ENCODE data around the gene PPP2R5D.
A peak's percentile ranks its signal among the peaks of the same experiment; 100 is the strongest.
"Not testable (repeated sequence)": the region's sequence is repeated elsewhere in the genome, so short reads cannot be mapped to it uniquely, and the experiment has no call there.

The PPP2R5D gene

DNA sequence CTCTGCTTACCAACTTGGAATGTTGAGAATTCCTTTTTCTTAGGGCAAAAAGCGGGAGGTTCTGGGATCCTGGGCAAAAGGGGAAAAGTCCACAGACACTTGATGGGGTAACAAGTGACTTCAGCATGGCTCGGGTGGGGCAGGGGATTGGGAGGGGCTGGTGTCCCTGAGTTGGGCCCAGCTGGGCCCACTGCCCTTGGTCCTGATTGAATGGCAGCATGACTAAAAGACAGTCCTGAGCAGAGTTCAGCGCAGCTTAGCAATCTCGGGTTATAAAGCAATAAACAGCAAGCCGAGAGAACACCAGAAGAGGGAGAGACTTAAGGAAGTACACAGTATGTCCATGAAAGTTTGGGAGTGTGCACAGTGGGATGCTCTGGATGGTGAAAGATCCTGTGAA, 5.6 kb downstream of the PPP2R5D start:
- TF ChIP-seq, protein P1, sequence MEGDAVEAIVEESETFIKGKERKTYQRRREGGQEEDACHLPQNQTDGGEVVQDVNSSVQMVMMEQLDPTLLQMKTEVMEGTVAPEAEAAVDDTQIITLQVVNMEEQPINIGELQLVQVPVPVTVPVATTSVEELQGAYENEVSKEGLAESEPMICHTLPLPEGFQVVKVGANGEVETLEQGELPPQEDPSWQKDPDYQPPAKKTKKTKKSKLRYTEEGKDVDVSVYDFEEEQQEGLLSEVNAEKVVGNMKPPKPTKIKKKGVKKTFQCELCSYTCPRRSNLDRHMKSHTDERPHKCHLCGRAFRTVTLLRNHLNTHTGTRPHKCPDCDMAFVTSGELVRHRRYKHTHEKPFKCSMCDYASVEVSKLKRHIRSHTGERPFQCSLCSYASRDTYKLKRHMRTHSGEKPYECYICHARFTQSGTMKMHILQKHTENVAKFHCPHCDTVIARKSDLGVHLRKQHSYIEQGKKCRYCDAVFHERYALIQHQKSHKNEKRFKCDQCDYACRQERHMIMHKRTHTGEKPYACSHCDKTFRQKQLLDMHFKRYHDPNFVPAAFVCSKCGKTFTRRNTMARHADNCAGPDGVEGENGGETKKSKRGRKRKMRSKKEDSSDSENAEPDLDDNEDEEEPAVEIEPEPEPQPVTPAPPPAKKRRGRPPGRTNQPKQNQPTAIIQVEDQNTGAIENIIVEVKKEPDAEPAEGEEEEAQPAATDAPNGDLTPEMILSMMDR (IDR thresholded peaks at IDR 0.05; ENCODE audit: control insufficient read depth, extremely low read depth, insufficient read depth): no peak
- DNase-seq (ENCODE audit: low read depth): no peak
- no peak overlapping the region for H3K4me3 ChIP-seq (ENCODE audit: low read depth, low read length)

DNA sequence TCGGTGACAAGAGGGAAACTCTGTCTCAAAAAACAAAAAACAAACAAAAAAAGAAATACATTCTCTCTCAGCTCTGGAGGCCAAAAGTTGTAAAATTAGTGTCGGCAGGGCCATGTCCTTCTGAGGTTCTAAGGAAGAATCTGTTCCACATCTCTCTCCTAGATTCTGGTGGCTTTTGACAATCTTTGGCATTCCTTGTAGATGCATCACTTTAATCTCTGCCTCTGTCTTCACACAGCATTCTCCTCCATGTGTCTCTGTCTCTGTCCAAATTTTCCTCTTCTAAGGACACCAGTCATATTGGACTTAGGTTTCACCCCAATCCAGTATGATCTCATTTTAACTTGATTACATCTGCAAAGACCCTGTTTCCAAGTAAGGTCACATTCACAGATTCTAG, 9.1 kb downstream of the PPP2R5D start:
- no peak for DNase-seq (ENCODE audit: low read depth)
- no peak overlapping the region for H3K4me3 ChIP-seq (ENCODE audit: low read depth, low read length)
- TF ChIP-seq, protein P1 (IDR thresholded peaks at IDR 0.05; ENCODE audit: control insufficient read depth, extremely low read depth, insufficient read depth): no peak

- TF ChIP-seq, protein P1 (IDR thresholded peaks at IDR 0.05; ENCODE audit: control insufficient read depth, extremely low read depth, insufficient read depth): peak; percentile 28; the same call in 1 of the 2 replicates
- no peak overlapping the region for H3K4me3 ChIP-seq (ENCODE audit: low read depth, low read length)
- DNase-seq (ENCODE audit: low read depth): no peak
Measured at GRCh38 chr6:42996513-42996912, 12.1 kb downstream of the PPP2R5D start.

DNA sequence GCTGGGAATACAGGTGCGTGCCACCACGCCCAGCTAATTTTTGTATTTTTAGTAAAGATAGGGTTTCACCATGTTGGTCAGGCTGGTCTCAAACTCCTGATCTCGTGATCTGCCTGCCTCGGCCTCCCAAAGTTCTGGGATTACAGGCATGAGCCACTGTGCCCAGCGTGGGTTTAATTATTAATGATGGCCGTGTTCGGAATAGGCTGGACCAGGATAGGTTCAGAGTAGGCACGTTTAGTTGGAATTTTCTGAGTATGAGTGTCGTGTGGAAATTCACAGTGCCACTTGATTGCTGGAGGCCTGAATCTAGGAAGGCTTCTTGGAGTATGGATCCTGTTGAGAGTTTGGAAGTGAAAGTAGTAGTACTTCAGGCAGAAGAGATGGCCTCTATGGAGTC, 13.8 kb downstream of the PPP2R5D start:
- H3K4me3 ChIP-seq (ENCODE audit: low read depth, low read length); DNase-seq (ENCODE audit: low read depth): not testable (repeated sequence)

DNA sequence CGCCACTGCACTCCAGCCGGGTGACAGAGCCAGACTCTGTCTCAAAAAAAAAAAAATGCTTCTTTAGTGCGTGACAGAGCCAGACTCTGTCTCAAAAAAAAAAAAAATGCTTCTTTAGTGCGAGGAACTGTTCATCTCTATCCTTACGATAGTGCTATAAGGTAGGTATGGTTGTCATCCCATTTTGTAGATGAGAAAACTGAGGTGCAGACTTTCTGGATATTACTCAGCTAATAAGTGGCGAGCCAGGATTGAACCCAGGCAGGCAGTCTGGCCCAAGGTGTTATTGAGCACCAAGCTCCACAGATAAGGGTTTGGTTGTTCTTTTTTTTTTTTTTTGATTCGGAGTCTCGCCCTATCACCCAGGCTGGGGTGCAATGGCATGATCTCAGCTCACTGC, 17.5 kb downstream of the PPP2R5D start:
- TF ChIP-seq, protein P1 (IDR thresholded peaks at IDR 0.05; ENCODE audit: control insufficient read depth, extremely low read depth, insufficient read depth): no peak
- no peak for DNase-seq (ENCODE audit: low read depth)
- no peak overlapping the region for H3K4me3 ChIP-seq (ENCODE audit: low read depth, low read length)

DNA sequence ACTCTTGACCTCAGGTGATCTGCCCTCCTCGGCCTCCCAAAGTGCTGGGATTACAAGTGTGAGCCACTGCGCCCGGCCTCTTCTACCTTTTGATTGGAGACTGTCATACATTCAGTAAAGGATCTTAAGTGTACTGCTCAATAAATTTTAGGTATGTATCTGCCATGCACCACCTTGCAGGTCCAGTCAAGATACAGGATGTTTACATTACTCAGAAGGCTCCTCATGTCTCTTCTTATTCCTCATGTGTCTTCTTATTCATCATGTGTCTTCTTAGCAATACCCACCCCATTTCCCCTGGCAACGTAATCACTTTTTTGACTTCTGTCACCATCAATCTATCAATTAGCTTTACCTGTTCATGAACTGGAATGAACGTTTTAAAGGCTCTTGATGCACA, 21.5 kb downstream of the PPP2R5D start:
- no peak overlapping the region for H3K4me3 ChIP-seq (ENCODE audit: low read depth, low read length)
- DNase-seq (ENCODE audit: low read depth): no peak
- TF ChIP-seq, protein P1 (IDR thresholded peaks at IDR 0.05; ENCODE audit: control insufficient read depth, extremely low read depth, insufficient read depth): no peak

GRCh38 chr6:43006251-43006650, 21.9 kb downstream of the PPP2R5D start:
- H3K4me3 ChIP-seq (ENCODE audit: low read depth, low read length): no peak overlapping the region
- no peak for DNase-seq (ENCODE audit: low read depth)

More at GRCh38 chr6:43006251-43006650, 21.9 kb downstream of the PPP2R5D start:
- TF ChIP-seq, protein P1 (IDR thresholded peaks at IDR 0.05; ENCODE audit: control insufficient read depth, extremely low read depth, insufficient read depth): no peak
